GM19372 (cell line): ENCODE results near the gene CPSF4L.

Experiments used
- ATAC-seq: cut with Tn5 transposase; IDR thresholded peaks from one replicate; pipeline ENCODE4 v1.9.1; 2021; ENCODE audit warnings: mild to moderate bottlenecking, low read depth, moderate library complexity; ENCODE audit not compliant: unreplicated experiment

Gene CPSF4L

GRCh38 chr17:73290399-73291259 lies 28.9 kb upstream of the CPSF4L start:
- peak; percentile 14 for ATAC-seq

GRCh38 chr17:73289549-73290254 lies 28.0 kb upstream of the CPSF4L start:
- no peak for ATAC-seq

GRCh38 chr17:73288534-73289302 lies 27.0 kb upstream of the CPSF4L start:
- ATAC-seq: no peak

- no peak for ATAC-seq
Measured at GRCh38 chr17:73286863-73287296, 25.2 kb upstream of the CPSF4L start.

GRCh38 chr17:73285916-73286862 lies 24.5 kb upstream of the CPSF4L start:
- no peak for ATAC-seq

GRCh38 chr17:73285603-73285908 lies 23.9 kb upstream of the CPSF4L start:
- no peak for ATAC-seq

- ATAC-seq: no peak
Measured at GRCh38 chr17:73284906-73285602, 23.4 kb upstream of the CPSF4L start.

GRCh38 chr17:73284354-73284753 lies 22.7 kb upstream of the CPSF4L start:
- no peak for ATAC-seq

- ATAC-seq: no peak
Measured at GRCh38 chr17:73283841-73284282, 22.2 kb upstream of the CPSF4L start.

GRCh38 chr17:73283250-73283649 lies 21.6 kb upstream of the CPSF4L start:
- no peak for ATAC-seq

GRCh38 chr17:73282629-73283028 lies 20.9 kb upstream of the CPSF4L start:
- no peak for ATAC-seq

GRCh38 chr17:73281928-73282327 lies 20.2 kb upstream of the CPSF4L start:
- peak; percentile 79 for ATAC-seq

- no peak for ATAC-seq
Measured at GRCh38 chr17:73280191-73280590, 18.5 kb upstream of the CPSF4L start.

- no peak for ATAC-seq
Measured at GRCh38 chr17:73279704-73280103, 18.0 kb upstream of the CPSF4L start.

- no peak for ATAC-seq
Measured at GRCh38 chr17:73278465-73279453, 17.1 kb upstream of the CPSF4L start.

GRCh38 chr17:73278049-73278464 lies 16.4 kb upstream of the CPSF4L start:
- ATAC-seq: no peak

GRCh38 chr17:73274490-73274889 lies 12.8 kb upstream of the CPSF4L start:
- ATAC-seq: no peak

GRCh38 chr17:73272906-73273218 lies 11.2 kb upstream of the CPSF4L start:
- ATAC-seq: no peak
